ENCODE results near the gene ELN.

DNA sequence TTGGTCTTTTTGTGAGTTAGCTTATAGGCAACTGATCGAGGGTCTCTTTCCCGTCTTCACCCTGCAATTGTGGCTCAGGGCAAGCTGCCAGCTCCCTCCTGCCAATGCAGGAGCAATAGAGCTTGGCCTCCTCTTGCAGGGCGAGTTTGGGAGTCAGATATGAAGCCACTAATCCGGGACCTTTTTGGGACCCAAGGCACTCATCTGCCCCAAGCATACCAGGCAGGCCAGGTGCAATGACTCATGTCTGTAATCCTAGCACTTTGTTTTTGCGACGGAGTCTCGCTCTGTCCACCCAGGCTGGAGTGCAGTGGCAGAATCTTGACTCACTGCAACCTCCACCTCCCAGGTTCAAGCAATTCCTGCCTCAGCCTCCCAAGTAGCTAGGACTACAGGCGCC is 76.7 kb downstream of the ELN start:
- TF ChIP-seq, protein P1, sequence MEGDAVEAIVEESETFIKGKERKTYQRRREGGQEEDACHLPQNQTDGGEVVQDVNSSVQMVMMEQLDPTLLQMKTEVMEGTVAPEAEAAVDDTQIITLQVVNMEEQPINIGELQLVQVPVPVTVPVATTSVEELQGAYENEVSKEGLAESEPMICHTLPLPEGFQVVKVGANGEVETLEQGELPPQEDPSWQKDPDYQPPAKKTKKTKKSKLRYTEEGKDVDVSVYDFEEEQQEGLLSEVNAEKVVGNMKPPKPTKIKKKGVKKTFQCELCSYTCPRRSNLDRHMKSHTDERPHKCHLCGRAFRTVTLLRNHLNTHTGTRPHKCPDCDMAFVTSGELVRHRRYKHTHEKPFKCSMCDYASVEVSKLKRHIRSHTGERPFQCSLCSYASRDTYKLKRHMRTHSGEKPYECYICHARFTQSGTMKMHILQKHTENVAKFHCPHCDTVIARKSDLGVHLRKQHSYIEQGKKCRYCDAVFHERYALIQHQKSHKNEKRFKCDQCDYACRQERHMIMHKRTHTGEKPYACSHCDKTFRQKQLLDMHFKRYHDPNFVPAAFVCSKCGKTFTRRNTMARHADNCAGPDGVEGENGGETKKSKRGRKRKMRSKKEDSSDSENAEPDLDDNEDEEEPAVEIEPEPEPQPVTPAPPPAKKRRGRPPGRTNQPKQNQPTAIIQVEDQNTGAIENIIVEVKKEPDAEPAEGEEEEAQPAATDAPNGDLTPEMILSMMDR (IDR thresholded peaks at IDR 0.05) = no peak
- no peak for TF ChIP-seq POLR2A (IDR thresholded peaks at IDR 0.05)

Measured in thyroid gland (tissue), 4 donors.